Gastroesophageal sphincter (tissue), 3 donors: Measurements from ENCODE around the gene MADCAM1.

Experiments used
- CTCF ChIP-seq, 4 experiments: fragments of 200-600 bp in 2 of 4; fragments of 450-650 bp in 2 of 4; sonication (generic) in 1 of 4; IDR thresholded peaks; one replicate each; pipeline ENCODE4 v1.5.1; 2017 to 2019; ENCODE audit warnings: antibody characterized with exemption in 4 of 4, mild to moderate bottlenecking in 2 of 4, moderate library complexity in 2 of 4
- EP300 ChIP-seq: sonication (generic); formaldehyde crosslinking; IDR thresholded peaks from one replicate; pipeline ENCODE4 v1.6.1; 2017; ENCODE audit warnings: antibody characterized with exemption, mild to moderate bottlenecking
- POLR2A ChIP-seq, 2 donors: fragments of 450-650 bp; IDR thresholded peaks; one replicate each; pipeline ENCODE4 v1.6.1; 2017; ENCODE audit warnings: antibody characterized with exemption in 2 of 2, mild to moderate bottlenecking in 2 of 2, moderate library complexity in 1 of 2

- TF ChIP-seq CTCF (IDR thresholded peaks at IDR 0.05) (no peak), EP300 (no peak), POLR2A (IDR thresholded peaks at IDR 0.05) (peak in 1 of 2 donors; percentile 52)
Measured at GRCh38 chr19:460877-461720, 35.2 kb upstream of the MADCAM1 start, which contains the start of gene SHC2.
